ENCODE data around the gene BEAN1. TPM values are rescaled to one million over a fixed set of nuclear protein-coding genes. Genes with fewer than 3 reads are reported as not detected.

Gene BEAN1, protein sequence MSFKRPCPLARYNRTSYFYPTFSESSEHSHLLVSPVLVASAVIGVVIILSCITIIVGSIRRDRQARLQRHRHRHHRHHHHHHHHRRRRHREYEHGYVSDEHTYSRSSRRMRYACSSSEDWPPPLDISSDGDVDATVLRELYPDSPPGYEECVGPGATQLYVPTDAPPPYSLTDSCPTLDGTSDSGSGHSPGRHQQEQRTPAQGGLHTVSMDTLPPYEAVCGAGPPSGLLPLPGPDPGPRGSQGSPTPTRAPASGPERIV
- polyA plus RNA-seq (ENCODE audit: insufficient read length), result 1.6 TPM

- no peak for DNase-seq (ENCODE audit: low read depth)
Observed at GRCh38 chr16:66427036-66427860, at the start of gene BEAN1. Gene BEAN1, plus strand, starts transcription at chr16:66427295. Its CDS starts 10,382 bp downstream, at chr16:66437677.

DNA sequence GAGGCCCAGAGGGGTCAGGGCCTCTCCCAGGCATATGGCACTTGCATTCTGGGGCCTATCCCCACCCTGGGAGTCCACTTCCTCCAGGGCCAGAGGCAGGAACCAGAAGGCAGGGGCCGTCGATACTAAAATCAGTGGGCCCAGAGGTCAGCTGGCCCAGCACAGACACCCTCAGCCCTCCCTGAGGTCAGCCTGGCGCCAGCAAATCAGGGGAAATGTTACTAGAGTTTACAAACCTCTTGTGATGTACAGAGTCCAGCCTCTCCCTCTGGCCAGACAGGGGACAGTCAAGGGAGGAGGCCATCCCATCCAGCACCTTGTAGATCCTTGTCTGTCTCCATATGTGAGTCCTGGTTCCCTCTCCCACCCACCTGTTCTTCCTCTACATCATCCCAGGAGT lies 49.8 kb upstream of the BEAN1 start:
- no peak for DNase-seq (ENCODE audit: low read depth)

DNA sequence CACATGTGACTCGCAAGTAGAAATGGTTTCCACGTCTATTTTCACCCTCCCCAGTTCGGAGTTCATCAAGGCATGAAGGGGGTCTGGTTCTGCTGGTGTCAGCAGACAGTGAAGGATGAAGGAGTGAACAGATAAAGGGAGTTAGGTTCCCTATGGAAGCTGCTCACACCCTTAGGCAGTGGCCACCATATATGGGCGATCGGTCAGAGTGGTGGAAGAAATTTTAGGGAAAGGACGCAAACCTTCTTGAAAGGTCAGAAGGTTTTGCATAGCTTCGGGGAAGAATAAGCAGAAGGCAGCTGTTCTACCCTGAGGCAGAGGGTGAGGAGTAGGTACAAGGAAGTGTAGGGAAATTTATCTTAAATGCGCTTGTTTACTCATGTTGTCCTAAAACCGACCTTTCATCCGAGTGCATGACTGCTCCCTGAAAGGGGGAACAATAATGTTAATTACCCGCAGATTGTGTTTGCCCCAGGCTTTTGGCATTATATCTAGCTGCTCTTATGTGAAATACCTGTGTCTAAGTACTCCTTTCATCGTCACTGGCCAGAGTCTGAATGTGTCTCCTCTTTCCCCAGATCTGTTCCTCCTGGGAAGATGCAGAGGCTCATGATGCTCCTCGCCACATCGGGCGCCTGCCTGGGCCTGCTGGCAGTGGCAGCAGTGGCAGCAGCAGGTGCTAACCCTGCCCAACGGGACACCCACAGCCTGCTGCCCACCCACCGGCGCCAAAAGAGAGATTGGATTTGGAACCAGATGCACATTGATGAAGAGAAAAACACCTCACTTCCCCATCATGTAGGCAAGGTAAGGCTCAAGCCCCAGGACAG lies 48.1 kb upstream of the BEAN1 start:
- DNase-seq (ENCODE audit: low read depth), result no peak

- no peak for DNase-seq (ENCODE audit: low read depth)
Observed at GRCh38 chr16:66379571-66379941, 47.5 kb upstream of the BEAN1 start.

DNA sequence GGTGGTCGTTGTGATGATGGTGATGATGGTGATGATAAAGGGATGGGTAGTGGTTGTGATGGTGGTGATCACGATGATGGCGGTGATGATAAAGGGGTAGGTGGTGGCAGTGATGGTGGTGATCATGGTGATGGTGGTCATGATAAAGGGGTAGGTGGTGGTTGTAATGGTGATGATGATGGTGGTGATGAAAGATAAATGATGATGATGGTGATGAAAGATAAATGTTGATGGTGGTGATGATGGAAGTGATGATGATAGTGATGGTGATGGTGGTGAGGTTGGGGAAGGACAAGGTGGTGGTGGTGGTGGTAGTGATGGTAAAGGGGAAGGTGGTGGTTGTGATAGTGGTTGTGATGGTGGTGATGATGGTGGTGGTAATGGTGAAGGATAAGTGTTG lies 46.7 kb upstream of the BEAN1 start:
- no peak for DNase-seq (ENCODE audit: low read depth)

DNA sequence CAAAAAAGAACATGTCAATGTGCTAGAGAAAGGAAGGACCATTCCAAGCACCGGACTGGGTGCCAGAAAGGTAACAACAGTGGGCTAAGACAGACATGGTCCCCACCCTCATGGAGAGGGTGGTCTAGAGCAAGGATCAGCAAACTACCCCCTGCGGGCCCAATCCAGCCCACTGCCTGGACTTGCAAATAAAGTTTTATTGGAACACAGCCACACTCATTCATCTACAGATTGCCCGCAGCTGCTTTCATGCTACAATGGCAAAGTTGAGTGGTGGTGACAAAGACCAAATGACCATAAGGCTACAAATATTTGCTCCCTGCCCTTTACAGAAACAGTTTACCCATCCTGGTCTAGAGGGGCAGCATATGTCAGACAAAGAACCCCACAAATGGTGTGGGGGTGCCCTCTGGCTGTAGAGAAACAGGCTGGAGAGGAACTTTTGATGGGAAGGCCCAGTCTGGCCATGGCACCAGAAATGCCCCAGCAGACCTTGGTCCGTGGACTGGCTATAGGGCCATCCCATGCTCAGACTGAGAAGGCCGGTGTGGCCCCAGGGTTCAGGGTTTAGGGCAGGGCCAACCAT lies 45.4 kb upstream of the BEAN1 start:
- no peak for DNase-seq (ENCODE audit: low read depth)

DNA sequence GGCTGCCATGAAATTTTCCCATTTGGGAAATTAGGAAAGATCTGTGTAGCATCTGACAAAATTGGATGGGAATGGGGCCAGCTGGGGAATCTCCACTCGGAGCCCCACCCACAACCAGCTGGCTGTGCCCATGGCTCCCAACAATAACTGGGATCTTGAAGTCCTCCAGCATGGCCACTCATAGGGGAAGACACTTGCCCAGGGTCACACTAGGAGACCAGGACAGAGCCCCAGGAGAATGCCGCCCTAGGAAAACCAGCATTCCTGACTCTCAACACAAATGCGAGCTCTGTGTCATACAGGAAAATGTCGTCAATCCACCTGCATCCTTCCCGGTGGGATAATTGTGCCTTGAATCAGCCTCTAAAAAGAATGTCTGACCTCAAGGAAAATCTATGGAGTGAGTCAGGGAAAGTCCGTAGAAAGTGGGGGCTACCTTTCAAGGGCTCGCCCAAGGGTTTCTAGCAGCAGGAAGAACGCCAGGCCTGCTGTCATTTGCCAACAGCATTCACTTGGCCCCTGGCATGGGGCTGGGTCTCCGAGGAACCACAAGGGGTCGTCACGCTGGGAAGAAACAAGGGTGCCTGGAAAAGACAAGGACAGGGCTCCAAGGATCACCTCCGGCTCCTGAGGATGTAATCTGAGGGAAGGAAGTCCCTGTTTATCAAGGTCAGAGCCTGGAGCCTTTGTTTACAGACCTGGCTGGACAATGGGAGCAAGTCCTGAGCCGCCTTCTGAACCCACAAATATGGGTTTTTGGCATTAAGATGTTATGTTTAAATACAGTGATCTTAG lies 44.7 kb upstream of the BEAN1 start:
- no peak for DNase-seq (ENCODE audit: low read depth)

- DNase-seq (ENCODE audit: low read depth), result no peak
Observed at GRCh38 chr16:66382966-66383299, 44.2 kb upstream of the BEAN1 start.

- DNase-seq (ENCODE audit: low read depth), result no peak
Observed at GRCh38 chr16:66383551-66383950, 43.5 kb upstream of the BEAN1 start.

GRCh38 chr16:66385415-66385814 lies 41.7 kb upstream of the BEAN1 start:
- DNase-seq (ENCODE audit: low read depth), result no peak

DNA sequence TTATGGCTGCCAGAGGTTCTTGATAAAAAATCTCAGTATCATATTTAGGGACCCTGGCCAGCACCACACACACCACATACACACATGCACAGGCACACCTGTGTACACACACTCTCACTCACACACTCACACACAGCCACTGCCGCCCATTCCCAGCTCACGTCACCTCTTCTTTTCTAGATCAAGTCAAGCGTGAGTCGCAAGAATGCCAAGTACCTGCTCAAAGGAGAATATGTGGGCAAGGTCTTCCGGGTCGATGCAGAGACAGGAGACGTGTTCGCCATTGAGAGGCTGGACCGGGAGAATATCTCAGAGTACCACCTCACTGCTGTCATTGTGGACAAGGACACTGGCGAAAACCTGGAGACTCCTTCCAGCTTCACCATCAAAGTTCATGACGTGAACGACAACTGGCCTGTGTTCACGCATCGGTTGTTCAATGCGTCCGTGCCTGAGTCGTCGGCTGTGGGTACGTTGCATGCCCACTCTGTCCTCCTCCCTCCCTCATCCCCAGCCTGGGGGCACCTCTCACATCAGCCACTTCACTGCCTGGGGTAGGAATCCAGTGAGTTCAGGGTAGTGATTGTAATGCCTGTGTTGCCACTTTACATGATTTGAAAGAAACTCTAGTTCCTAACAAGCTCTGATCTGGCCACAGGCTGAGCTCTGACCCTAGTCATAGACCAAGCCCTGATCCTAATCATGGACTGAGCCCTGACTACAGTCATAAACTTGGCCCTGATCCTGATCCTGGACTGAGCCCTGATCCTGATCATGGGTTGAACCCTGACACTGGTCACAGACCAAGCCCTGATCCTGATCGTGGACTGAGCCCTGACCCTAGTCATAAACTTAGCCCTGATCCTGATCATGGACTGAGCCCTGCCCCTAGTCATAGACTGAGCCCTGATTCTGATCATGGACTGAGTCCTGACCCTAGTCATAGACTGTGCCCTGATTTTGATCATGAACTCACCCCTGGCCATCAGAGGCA lies 40.2 kb upstream of the BEAN1 start:
- DNase-seq (ENCODE audit: low read depth), result no peak

- no peak for DNase-seq (ENCODE audit: low read depth)
Observed at GRCh38 chr16:66387817-66388332, 39.2 kb upstream of the BEAN1 start.

GRCh38 chr16:66388350-66389139 lies 38.5 kb upstream of the BEAN1 start:
- no peak for DNase-seq (ENCODE audit: low read depth)

GRCh38 chr16:66389256-66390176 lies 37.6 kb upstream of the BEAN1 start:
- no peak for DNase-seq (ENCODE audit: low read depth)

DNA sequence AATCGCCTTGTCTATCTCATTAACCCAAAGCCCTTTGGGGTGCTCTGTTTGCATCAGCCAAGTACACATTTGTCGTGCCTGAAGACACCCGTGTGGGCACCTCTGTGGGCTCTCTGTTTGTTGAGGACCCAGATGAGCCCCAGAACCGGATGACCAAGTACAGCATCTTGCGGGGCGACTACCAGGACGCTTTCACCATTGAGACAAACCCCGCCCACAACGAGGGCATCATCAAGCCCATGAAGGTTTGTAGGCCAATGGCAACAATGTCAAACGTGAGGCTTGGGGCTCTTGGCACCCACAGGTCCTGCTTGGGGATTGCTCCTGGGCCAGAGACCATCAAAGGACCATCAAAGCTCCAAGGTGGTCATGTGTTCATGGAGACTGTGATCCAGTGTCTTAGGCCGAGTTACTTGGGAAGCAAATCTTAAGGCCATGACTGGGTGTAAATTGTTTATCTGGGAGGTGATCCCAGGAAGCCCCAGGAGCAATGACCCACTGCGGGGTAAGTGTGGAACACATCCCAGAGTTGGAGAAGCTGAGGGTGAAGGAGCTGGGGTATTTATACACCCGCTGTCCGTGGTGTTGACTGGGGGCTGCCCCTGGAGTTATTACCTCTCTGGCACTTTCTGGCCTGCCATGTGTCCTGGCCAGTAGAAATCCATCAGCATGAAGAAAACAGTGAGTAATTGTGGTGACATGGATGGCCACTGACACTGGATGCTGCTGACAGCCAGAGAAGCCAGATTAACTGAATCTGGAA lies 36.6 kb upstream of the BEAN1 start:
- no peak for DNase-seq (ENCODE audit: low read depth)

DNA sequence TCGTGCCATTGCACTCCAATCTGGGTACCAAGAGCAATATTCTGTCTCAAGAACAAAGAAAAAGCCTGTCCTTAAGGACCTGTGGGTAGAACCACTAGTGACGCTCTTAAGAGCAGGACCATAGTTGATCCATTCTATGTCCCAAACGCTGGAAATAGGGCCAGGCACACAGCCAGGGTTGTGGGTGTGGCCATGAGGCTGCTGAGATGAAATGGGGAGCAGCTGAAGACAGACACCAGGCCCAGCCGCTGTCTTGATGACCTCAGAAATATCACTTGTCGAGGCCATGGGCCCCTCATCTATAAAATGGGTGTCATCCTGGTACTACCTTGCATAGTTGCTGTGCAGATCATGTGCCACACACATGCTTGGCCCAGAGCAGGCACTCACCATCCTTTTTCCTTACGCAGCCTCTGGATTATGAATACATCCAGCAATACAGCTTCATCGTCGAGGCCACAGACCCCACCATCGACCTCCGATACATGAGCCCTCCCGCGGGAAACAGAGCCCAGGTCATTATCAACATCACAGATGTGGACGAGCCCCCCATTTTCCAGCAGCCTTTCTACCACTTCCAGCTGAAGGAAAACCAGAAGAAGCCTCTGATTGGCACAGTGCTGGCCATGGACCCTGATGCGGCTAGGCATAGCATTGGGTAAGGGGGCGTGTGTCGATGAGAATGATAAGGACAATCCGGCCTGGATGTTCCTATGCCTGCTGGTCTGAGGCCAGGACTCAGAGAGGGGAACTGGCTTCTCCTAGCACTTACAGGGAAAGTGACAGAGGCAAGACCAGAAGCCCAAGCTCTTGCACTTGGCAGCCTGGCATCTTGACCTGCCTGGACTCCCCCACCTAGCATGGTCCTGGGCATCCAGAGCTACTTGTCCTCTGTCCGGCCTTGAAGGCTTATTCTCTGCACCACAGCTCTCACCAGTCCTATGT lies 35.1 kb upstream of the BEAN1 start:
- no peak for DNase-seq (ENCODE audit: low read depth)

All from forelimb muscle (tissue), 1 donor.